SK-N-MC (cell line): Measurements from ENCODE around the gene SH3BP5L.

Source experiments
- EZH2 ChIP-seq: fragments of 200-600 bp; sonication (generic); IDR thresholded peaks from one replicate; pipeline ENCODE4 v1.6.1; 2017; ENCODE audit warnings: antibody characterized with exemption
- POLR2AphosphoS5 ChIP-seq: IDR thresholded peaks from 2 replicates; pipeline ENCODE4 v1.6.1; 2012; ENCODE audit warnings: mild to moderate bottlenecking, low read depth, low read length, borderline replicate concordance

DNA sequence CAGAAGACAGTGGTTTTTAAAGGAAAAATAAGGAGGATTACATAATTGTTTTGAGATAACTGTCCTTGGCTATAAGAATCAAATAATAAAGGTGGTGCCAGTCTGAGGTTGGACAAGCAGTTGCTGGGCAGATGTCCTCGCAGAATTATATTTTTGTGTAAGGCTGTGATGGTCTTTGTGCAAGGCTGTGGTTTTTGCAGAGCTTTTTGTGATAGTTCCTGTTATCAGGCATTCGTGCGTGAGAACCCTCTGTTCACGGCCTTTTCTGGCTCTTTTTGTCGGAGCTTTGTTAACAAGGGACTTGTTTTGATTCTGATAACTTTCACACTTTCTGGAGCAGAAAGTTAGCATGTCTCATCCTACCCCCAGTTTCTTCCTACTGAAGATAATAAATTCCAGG is 33.4 kb downstream of the SH3BP5L start:
- no peak for TF ChIP-seq EZH2
- no peak for TF ChIP-seq POLR2AphosphoS5
